SK-N-MC (cell line): ENCODE results near the gene CXADR.

Source experiments
- EZH2 ChIP-seq: fragments of 200-600 bp; sonication (generic); IDR thresholded peaks from one replicate; pipeline ENCODE4 v1.6.1; 2017; ENCODE audit warnings: antibody characterized with exemption
- FOXP2 ChIP-seq: optimal IDR thresholded peaks from 2 replicates; pipeline ENCODE3; 2011; ENCODE audit warnings: mild to moderate bottlenecking, moderate library complexity; ENCODE audit not compliant: insufficient read depth; ENCODE audit errors: extremely low read length, control extremely low read depth
- POLR2AphosphoS5 ChIP-seq: IDR thresholded peaks from 2 replicates; pipeline ENCODE4 v1.6.1; 2012; ENCODE audit warnings: mild to moderate bottlenecking, low read depth, low read length, borderline replicate concordance

GRCh38 chr21:17631195-17631594 lies 118.4 kb downstream of the CXADR start:
- TF ChIP-seq POLR2AphosphoS5 (no peak), EZH2 (no peak), FOXP2 (no peak)
